GM12878 (cell line): ENCODE results near the gene TCF7L2. TPM values are rescaled to one million over a fixed set of nuclear protein-coding genes. Genes with fewer than 3 reads are reported as not detected.
A peak's percentile ranks its signal among the peaks of the same experiment; 100 is the strongest.

Experiments used
- ATAC-seq: fragments of 200-7000 bp; cut with Tn5 transposase; 3 replicates; pipeline ENCODE4 v1.9.1; 2020; ENCODE audit warnings: mild to moderate bottlenecking, moderate library complexity
- BruUV-seq: library from RNA; stranded (reverse); fragments of 400-500 nt; replicated peaks from 2 replicates; lab custom pipeline; 2021; lab: Mats Ljungman, UMichigan
- CTCF ChIA-PET: fragments of 300-600 bp; sonication (Branson Sonifier 250); formaldehyde crosslinking; extraction: SDS; loops from one replicate; lab custom pipeline; 2021; ENCODE audit warnings: inconsistent platforms; lab: Yijun Ruan, JAX
- POLR2A ChIA-PET: fragments of 350-600 bp; formaldehyde crosslinking; extraction: SDS; loops from one replicate; lab custom pipeline; 2021; ENCODE audit warnings: inconsistent platforms; lab: Charles Lee
- RAD21 ChIA-PET: fragments of 300-600 bp; sonication (Branson Sonifier 250); formaldehyde crosslinking; loops from one replicate; lab custom pipeline; 2023; ENCODE audit warnings: antibody characterized with exemption; ENCODE audit not compliant: unreplicated experiment; lab: Charles Lee
- SMC1A ChIA-PET: fragments of 300-600 bp; sonication (Branson Sonifier 250); formaldehyde crosslinking; loops from one replicate; lab custom pipeline; 2023; ENCODE audit not compliant: unreplicated experiment, uncharacterized antibody; lab: Charles Lee
- DNase-seq: peaks from one replicate; pipeline ENCODE4 v3.0.0-alpha.2; 2011; ENCODE audit warnings: low read depth, low spot score
- FAIRE-seq: peaks from 3 replicates; lab custom pipeline; 2011; peaks lifted over from hg19 to GRCh38; lab: Jason Lieb, UNC
- H2AFZ ChIP-seq: 2 replicates; pipeline ENCODE4 v1.6.0; 2011; ENCODE audit warnings: low read depth, low read length, control low read depth; ENCODE audit not compliant: control insufficient read depth
- H3K27ac ChIP-seq: 2 replicates; pipeline ENCODE4 v1.5.1; 2011; ENCODE audit warnings: control low read depth; ENCODE audit not compliant: control insufficient read depth, insufficient read depth
- H3K27me3 ChIP-seq, 2 experiments: replicated peaks in 1 of 2; 2 replicates each; pipeline versions ENCODE4 v1.6.0 to v1.6.1; 2011; ENCODE audit warnings: low read length in 1 of 2; ENCODE audit not compliant: control insufficient read depth in 2 of 2, insufficient read depth in 2 of 2
- H3K36me3 ChIP-seq, 2 experiments: 2 replicates each; pipeline ENCODE4 v1.5.1; 2011; ENCODE audit warnings: low read length in 1 of 2; ENCODE audit not compliant: control insufficient read depth in 2 of 2, insufficient read depth in 2 of 2
- H3K4me1 ChIP-seq: 2 replicates; pipeline ENCODE4 v1.6.1; 2011; ENCODE audit warnings: mild to moderate bottlenecking, low read length, moderate library complexity, mixed read lengths; ENCODE audit not compliant: control insufficient read depth, insufficient read depth
- H3K4me2 ChIP-seq: 2 replicates; pipeline ENCODE4 v1.6.0; 2011; ENCODE audit warnings: control low read depth; ENCODE audit not compliant: control insufficient read depth, insufficient read depth
- H3K4me3 ChIP-seq: fragments of 200-600 bp; sonication (generic); 2 replicates; pipeline ENCODE4 v1.5.1; 2016
- H3K79me2 ChIP-seq: 2 replicates; pipeline ENCODE4 v1.6.0; 2011; ENCODE audit warnings: low read length; ENCODE audit not compliant: control insufficient read depth, insufficient read depth
- H3K9ac ChIP-seq: 2 replicates; pipeline ENCODE4 v1.8.0; 2011; ENCODE audit warnings: low read length, control low read depth, mixed read lengths; ENCODE audit not compliant: control insufficient read depth, insufficient read depth
- H3K9me3 ChIP-seq: replicated peaks from 3 replicates; pipeline ENCODE4 v1.5.1; 2011; ENCODE audit warnings: mild to moderate bottlenecking, low read length; ENCODE audit not compliant: control insufficient read depth, insufficient read depth
- H4K20me1 ChIP-seq: 2 replicates; pipeline ENCODE4 v1.6.0; 2011; ENCODE audit not compliant: control insufficient read depth, insufficient read depth
- BMI1 ChIP-seq: fragments of 450-650 bp; IDR thresholded peaks from 2 replicates; pipeline ENCODE4 v1.6.1; 2016; ENCODE audit warnings: mild to moderate bottlenecking, moderate library complexity, borderline replicate concordance
- GATAD2B ChIP-seq: fragments of 450-650 bp; conservative IDR thresholded peaks from 2 replicates; pipeline ENCODE4 v1.6.1; 2017; ENCODE audit warnings: low read depth, mild to moderate bottlenecking, moderate library complexity
- NFXL1 ChIP-seq: fragments of 450-650 bp; IDR thresholded peaks from 2 replicates; pipeline ENCODE4 v1.6.1; 2017; ENCODE audit warnings: antibody characterized with exemption, mild to moderate bottlenecking, borderline replicate concordance
- PBX3 ChIP-seq: IDR thresholded peaks from 2 replicates; pipeline ENCODE4 v1.6.1; 2011; ENCODE audit warnings: mild to moderate bottlenecking, low read depth, low read length, moderate library complexity; ENCODE audit not compliant: insufficient replicate concordance
- SUZ12 ChIP-seq: fragments of 200-600 bp; sonication (generic); IDR thresholded peaks from one replicate; pipeline ENCODE4 v1.6.1; 2018; ENCODE audit warnings: antibody characterized with exemption, mild to moderate bottlenecking; ENCODE audit not compliant: unreplicated experiment
- WGBS: methylation state at CpG from one replicate; pipeline ENCODE4 v1.1.6; 2016; ENCODE audit warnings: low lambda C conversion rate; ENCODE audit not compliant: insufficient replicate concordance, insufficient coverage; ENCODE audit errors: missing lambda C conversion rate; 5-methylcytosine and 5-hydroxymethylcytosine counted together
- in situ Hi-C: fragments of 300-500 bp; cut with MboI; formaldehyde crosslinking; loops from 9 replicates; pipeline ENCODE4 v1.14.3; 2018; ENCODE audit warnings: mixed read lengths
- intact Hi-C: fragments of 100-400 bp; cut with micrococcal nuclease; formaldehyde crosslinking; loops from one replicate; pipeline ENCODE4 v1.14.2; 2022; ENCODE audit not compliant: unreplicated experiment
- polyA plus RNA-seq, 11 experiments: library from polyadenylated mRNA; depleted of rRNA in 4 of 11; unstranded in 6 of 11; stranded (reverse) in 5 of 11; fragments of >200 nt; fragmentation: Nextera tagmentation in 4 of 11; fragmentation: Illumina TruSeq in 1 of 11; extraction: Ambion mirVana in 4 of 11; extraction: Trizol in 1 of 11; gene quantifications; 1 replicate in 1 of 11; 2 replicates in 10 of 11; pipeline versions ENCODE4 v1.2.1 to v1.2.3, GENCODE V29; 2011 to 2016; ENCODE audit warnings: inconsistent platforms in 2 of 11, missing spikeins in 2 of 11, low read depth in 1 of 11
- total RNA-seq, 4 experiments: library from RNA; depleted of rRNA in 3 of 4; stranded (reverse); fragments of >200 nt in 3 of 4; fragmentation: Illumina TruSeq in 1 of 4; extraction: Trizol in 1 of 4; gene quantifications; 2 replicates each; pipeline versions ENCODE4 v1.2.1 to v1.2.3, GENCODE V29; 2013 to 2021

TCF7L2 gene
- total and polyA plus RNA-seq, 10 of the 15 experiments (the other 5 are each of a cell fraction or from before 2014, with no cell fraction given): 0.02 to 1.1 (median 0.35) TPM; not detected in 4

- Histone ChIP-seq H3K79me2 (no peaks in the 10 kb centered on the region), H3K4me3 (peak overlapping the region; percentile 57; the same call in 1 of the 2 replicates), H3K4me1 (no peaks in the 10 kb centered on the region), H3K36me3 (no peaks in the 10 kb centered on the region), H2AFZ (no peak overlapping the region), H3K27me3 (peaks cover 2 to 20% of the 10 kb centered on the region in 2 experiments), H4K20me1 (no peaks in the 10 kb centered on the region), H3K4me2 (peak overlapping the region; percentile 81), H3K9ac (no peak overlapping the region), H3K9me3 (no peaks in the 10 kb centered on the region), H3K27ac (no peak overlapping the region)
- intact Hi-C loops: no loop called here
- CTCF ChIA-PET: no interaction called here
- ATAC-seq (no peak), DNase-seq (no peak), FAIRE-seq (no peak)
- WGBS: 5% methylated on average over 23 of the region's 56 CpGs
- RAD21 ChIA-PET: no interaction called here
- TF ChIP-seq BMI1: 0 out of 2 replicates have a peak, but pooled peaks have one; percentile 55
- peak; percentile 62 for TF ChIP-seq SUZ12
- TF ChIP-seq NFXL1: no peak
- TF ChIP-seq GATAD2B: no peak
- no peak for TF ChIP-seq PBX3
- POLR2A ChIA-PET: no interaction called here
- in situ Hi-C loops: no loop called here
- SMC1A ChIA-PET: no interaction called here
- BruUV-seq: no TSS peak
Measured at GRCh38 chr10:112950714-112951358, 789 bp downstream of the TCF7L2 start.
